ENCODE measurements around the gene MTMR12. TPM values are rescaled to one million over a fixed set of nuclear protein-coding genes. Genes with fewer than 3 reads are reported as not detected.

The MTMR12 gene
- total and polyA plus RNA-seq, 2 donors: 11.7 to 12.9 TPM

DNA sequence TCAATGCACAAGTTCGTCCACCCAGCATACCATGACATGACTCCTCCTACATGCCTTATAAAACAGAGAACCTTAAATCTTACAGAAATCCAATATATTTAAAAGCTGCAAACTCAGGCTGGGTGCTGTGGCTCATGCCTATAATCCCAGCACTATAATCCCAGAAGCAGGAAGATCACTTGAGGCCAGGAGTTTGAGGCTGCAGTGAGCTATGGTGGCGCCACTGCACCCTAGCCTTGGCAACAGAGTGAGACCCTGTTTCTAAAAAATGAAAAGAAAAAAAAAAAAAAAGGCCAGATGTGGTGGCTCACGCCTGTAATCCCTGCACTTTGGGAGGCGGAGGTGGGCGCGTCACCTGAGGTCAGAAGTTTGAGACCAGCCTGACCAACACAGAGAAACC is 68.7 kb downstream of the MTMR12 start:
- Histone ChIP-seq H3K4me3 (ENCODE audit: low read length in 2 of 2) (no peak overlapping the region), H3K9me3 (ENCODE audit: control insufficient read depth in 2 of 2, insufficient read depth in 1 of 2, low read length in 1 of 2) (no peaks in the 10 kb centered on the region), H3K27me3 (ENCODE audit: control insufficient read depth in 2 of 2, insufficient read depth in 1 of 2, low read length in 1 of 2) (no peaks in the 10 kb centered on the region), H3K4me1 (ENCODE audit: control insufficient read depth in 2 of 2, insufficient read depth in 2 of 2, low read length in 2 of 2) (no peaks in the 10 kb centered on the region), H3K36me3 (ENCODE audit: control insufficient read depth in 2 of 2, insufficient read depth in 2 of 2, low read length in 1 of 2) (peaks cover 42 to 63% of the 10 kb centered on the region in 2 donors), H3K27ac (ENCODE audit: low read depth in 1 of 2, low read length in 1 of 2) (no peak overlapping the region)
- no peak for DNase-seq (ENCODE audit: low read depth in 6 of 9, low spot score in 9 of 9)
- 98% methylated on average over 6 of the region's 6 CpGs for WGBS

DNA sequence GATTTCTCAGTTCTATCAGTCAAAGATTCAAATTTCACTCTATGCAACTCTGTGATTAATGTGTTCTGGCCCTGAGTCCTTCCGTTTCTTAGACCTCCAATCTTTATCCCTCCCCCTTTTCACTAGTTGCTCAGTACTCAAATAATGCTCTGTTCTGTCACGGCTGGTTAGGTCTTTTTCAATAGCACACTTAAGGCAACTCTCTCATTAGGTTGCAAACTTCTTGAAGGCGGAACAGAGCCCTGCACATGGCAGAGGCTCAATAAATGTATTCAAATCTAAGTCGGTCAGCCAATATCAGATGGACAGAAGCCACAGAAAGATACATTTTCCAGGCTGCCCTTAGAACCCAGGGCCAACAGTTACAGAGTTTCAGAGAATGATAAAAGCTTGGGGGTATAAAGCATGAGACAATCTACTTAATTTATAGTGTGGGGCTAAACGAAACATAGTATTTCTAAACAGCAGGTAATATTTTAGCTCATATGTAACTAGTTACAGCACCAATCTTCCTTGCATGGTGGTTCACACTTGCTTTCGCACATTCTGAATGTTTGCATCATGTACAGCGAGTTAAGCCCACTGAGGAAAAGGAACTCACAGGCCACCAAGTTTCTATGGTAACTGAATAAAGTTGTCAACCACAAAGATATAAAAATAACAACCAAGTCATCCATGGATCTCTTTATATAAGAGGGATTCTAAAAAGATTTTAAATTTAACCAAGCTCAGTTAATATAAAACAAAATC is 71.5 kb downstream of the MTMR12 start:
- H3K36me3 ChIP-seq (ENCODE audit: control insufficient read depth in 2 of 2, insufficient read depth in 2 of 2, low read length in 1 of 2): peaks cover 39 to 55% of the 10 kb centered on the region in 2 donors

DNA sequence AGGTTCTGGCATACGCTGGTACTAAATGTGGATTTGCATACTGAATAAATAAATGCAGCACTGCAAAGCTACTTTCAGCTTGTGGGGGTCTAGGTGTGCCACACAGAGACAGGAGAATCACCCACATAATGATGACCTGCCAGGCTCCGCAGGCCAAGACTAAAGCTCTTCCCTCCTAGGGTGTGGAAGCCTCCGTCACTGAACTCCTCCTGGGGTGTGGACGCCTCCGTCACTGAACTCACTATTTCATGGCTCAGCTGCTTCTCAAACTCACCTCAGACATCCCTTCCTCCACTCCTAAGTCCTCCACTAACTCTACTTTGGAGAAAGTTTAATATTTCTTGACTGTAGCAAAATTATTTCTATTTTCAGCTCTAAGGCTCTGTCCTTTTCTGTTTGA is 73.4 kb downstream of the MTMR12 start:
- no peak overlapping the region for H3K4me3 ChIP-seq (ENCODE audit: low read length in 2 of 2)
- no peak for DNase-seq (ENCODE audit: low read depth in 6 of 9, low spot score in 9 of 9)
- no peaks in the 10 kb centered on the region for H3K9me3 ChIP-seq (ENCODE audit: control insufficient read depth in 2 of 2, insufficient read depth in 1 of 2, low read length in 1 of 2)
- H3K27me3 ChIP-seq (ENCODE audit: control insufficient read depth in 2 of 2, insufficient read depth in 1 of 2, low read length in 1 of 2): no peaks in the 10 kb centered on the region
- H3K36me3 ChIP-seq (ENCODE audit: control insufficient read depth in 2 of 2, insufficient read depth in 2 of 2, low read length in 1 of 2): peaks cover 39 to 64% of the 10 kb centered on the region in 2 donors
- no peak overlapping the region for H3K27ac ChIP-seq (ENCODE audit: low read depth in 1 of 2, low read length in 1 of 2)
- over 99% methylated on average over 5 of the region's 5 CpGs for WGBS
- no peaks in the 10 kb centered on the region for H3K4me1 ChIP-seq (ENCODE audit: control insufficient read depth in 2 of 2, insufficient read depth in 2 of 2, low read length in 2 of 2)

More for the DNA sequence above, 71.5 kb downstream of the MTMR12 start:
- H3K4me3 ChIP-seq (ENCODE audit: low read length in 2 of 2): no peak overlapping the region
- H3K4me1 ChIP-seq (ENCODE audit: control insufficient read depth in 2 of 2, insufficient read depth in 2 of 2, low read length in 2 of 2): no peaks in the 10 kb centered on the region
- H3K27ac ChIP-seq (ENCODE audit: low read depth in 1 of 2, low read length in 1 of 2): peak overlapping the region in 1 of 2 donors; percentile 9
- WGBS: 94% methylated on average over 7 of the region's 7 CpGs
- no peaks in the 10 kb centered on the region for H3K9me3 ChIP-seq (ENCODE audit: control insufficient read depth in 2 of 2, insufficient read depth in 1 of 2, low read length in 1 of 2)
- H3K27me3 ChIP-seq (ENCODE audit: control insufficient read depth in 2 of 2, insufficient read depth in 1 of 2, low read length in 1 of 2): no peaks in the 10 kb centered on the region
- DNase-seq (ENCODE audit: low read depth in 6 of 9, low spot score in 9 of 9): no peak

DNA sequence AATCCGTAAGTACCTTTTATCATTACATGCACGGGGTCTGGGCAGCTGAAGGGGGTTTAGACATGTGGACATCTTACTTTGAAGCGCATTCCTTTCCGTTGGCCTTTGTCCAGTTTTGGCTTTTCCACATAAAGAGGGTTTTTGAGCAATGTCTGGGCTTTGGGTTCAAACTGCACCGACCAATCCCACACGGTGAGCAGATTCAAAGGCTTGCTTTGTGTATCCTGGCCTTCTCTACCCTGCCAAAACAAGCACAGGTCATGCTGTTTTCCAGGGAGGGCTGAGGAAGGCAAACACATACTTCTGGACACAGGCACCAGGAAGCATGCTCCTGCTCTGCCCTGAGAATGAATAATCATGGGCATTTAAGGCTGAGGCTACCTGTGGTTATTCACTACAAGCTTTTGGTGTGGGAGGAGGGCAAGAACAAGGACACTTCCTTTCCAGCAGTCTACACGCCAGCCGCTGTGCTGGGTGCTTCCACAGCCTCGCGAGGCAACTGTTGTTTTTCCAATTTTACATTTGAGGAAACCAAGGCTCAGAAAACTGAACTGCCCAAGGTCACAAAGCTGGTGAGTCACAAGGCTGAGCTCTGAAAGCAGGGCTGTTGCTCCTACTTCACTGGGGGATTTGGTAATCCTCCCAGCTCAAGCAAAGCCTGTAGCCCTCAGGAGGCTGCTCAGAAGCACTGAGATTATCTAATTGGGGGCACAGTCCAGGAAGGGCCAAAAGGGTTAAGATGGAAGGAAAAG is 78.9 kb downstream of the MTMR12 start:
- H3K27ac ChIP-seq (ENCODE audit: low read depth in 1 of 2, low read length in 1 of 2): no peak overlapping the region
- H3K4me1 ChIP-seq (ENCODE audit: control insufficient read depth in 2 of 2, insufficient read depth in 2 of 2, low read length in 2 of 2): peaks cover 0 to 13% of the 10 kb centered on the region in 2 donors
- no peaks in the 10 kb centered on the region for H3K27me3 ChIP-seq (ENCODE audit: control insufficient read depth in 2 of 2, insufficient read depth in 1 of 2, low read length in 1 of 2)
- WGBS: 97% methylated on average over 10 of the region's 10 CpGs
- no peak overlapping the region for H3K4me3 ChIP-seq (ENCODE audit: low read length in 2 of 2)
- peaks cover 48 to 69% of the 10 kb centered on the region in 2 donors for H3K36me3 ChIP-seq (ENCODE audit: control insufficient read depth in 2 of 2, insufficient read depth in 2 of 2, low read length in 1 of 2)
- H3K9me3 ChIP-seq (ENCODE audit: control insufficient read depth in 2 of 2, insufficient read depth in 1 of 2, low read length in 1 of 2): no peaks in the 10 kb centered on the region
- DNase-seq (ENCODE audit: low read depth in 6 of 9, low spot score in 9 of 9): no peak

DNA sequence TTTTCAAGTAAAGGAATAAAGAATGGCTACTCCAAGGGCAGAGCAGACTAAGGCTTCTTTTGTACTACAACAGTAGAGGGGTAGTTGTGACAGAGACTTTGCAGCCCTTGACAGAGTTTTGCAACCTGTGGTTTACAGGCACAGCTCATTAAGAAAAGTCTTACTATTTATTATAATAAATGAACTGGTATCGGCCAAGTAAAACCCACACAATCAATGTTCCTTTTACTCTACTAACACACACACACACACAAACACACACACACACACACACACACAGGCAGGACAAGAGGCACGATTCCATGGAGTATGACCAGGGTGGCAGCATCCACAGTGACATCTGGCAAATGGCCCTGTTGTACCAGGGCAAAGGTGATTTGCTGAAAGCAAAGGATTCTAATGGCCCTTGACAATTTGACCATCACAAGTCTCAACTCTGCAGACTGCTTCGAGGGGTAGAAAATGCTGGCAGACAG is 79.5 kb downstream of the MTMR12 start:
- 96% methylated on average over 3 of the region's 3 CpGs for WGBS
- DNase-seq (ENCODE audit: low read depth in 6 of 9, low spot score in 9 of 9): no peak
- Histone ChIP-seq H3K4me1 (ENCODE audit: control insufficient read depth in 2 of 2, insufficient read depth in 2 of 2, low read length in 2 of 2) (peaks cover 0 to 13% of the 10 kb centered on the region in 2 donors), H3K27ac (ENCODE audit: low read depth in 1 of 2, low read length in 1 of 2) (no peak overlapping the region), H3K27me3 (ENCODE audit: control insufficient read depth in 2 of 2, insufficient read depth in 1 of 2, low read length in 1 of 2) (no peaks in the 10 kb centered on the region), H3K9me3 (ENCODE audit: control insufficient read depth in 2 of 2, insufficient read depth in 1 of 2, low read length in 1 of 2) (no peaks in the 10 kb centered on the region), H3K4me3 (ENCODE audit: low read length in 2 of 2) (no peak overlapping the region), H3K36me3 (ENCODE audit: control insufficient read depth in 2 of 2, insufficient read depth in 2 of 2, low read length in 1 of 2) (peaks cover 48 to 67% of the 10 kb centered on the region in 2 donors)

DNA sequence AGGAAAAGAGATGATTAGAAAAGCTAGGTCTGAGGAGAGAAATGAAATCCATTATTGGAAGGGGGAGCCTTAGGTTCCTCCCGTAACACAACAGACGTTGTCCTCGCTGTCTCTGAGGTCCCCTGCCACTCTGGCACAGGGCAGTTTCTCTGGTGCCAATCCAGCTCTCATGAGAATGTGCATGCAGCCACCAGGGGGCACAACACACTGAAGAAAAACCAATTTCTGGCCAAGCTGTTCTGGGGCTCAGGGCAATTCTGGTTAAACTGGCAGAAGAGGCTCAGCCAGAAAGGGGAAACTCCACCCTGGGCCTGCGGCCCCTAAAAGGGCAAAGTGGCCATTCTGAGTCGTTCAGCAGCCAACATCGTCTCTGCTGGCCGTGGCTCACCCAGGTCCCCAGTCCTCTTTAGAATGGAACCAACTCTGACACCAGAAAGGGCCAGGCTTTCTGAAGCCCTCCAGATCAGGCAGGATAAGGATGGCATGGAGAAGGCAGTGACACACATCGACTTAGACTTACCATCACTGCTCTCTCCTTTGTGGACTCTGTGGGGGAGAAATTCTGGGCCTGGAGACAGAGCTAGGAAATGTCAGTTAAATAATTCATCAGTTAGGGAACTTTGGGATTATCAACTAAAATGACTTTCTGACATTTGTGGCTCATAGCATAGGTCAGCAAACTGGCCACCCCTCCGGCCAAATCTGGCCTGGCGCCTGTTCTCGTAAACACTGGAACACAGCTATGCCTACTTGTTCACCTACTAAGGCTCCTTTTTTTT is 80.1 kb downstream of the MTMR12 start:
- no peaks in the 10 kb centered on the region for H3K9me3 ChIP-seq (ENCODE audit: control insufficient read depth in 2 of 2, insufficient read depth in 1 of 2, low read length in 1 of 2)
- no peak overlapping the region for H3K27ac ChIP-seq (ENCODE audit: low read depth in 1 of 2, low read length in 1 of 2)
- no peak overlapping the region for H3K4me3 ChIP-seq (ENCODE audit: low read length in 2 of 2)
- WGBS: 68% methylated on average over 11 of the region's 11 CpGs
- H3K4me1 ChIP-seq (ENCODE audit: control insufficient read depth in 2 of 2, insufficient read depth in 2 of 2, low read length in 2 of 2): peaks cover 0 to 13% of the 10 kb centered on the region in 2 donors
- DNase-seq (ENCODE audit: low read depth in 6 of 9, low spot score in 9 of 9): peak; percentile 36 to 82 (median 61)
- peaks cover 49 to 66% of the 10 kb centered on the region in 2 donors for H3K36me3 ChIP-seq (ENCODE audit: control insufficient read depth in 2 of 2, insufficient read depth in 2 of 2, low read length in 1 of 2)
- H3K27me3 ChIP-seq (ENCODE audit: control insufficient read depth in 2 of 2, insufficient read depth in 1 of 2, low read length in 1 of 2): no peaks in the 10 kb centered on the region

DNA sequence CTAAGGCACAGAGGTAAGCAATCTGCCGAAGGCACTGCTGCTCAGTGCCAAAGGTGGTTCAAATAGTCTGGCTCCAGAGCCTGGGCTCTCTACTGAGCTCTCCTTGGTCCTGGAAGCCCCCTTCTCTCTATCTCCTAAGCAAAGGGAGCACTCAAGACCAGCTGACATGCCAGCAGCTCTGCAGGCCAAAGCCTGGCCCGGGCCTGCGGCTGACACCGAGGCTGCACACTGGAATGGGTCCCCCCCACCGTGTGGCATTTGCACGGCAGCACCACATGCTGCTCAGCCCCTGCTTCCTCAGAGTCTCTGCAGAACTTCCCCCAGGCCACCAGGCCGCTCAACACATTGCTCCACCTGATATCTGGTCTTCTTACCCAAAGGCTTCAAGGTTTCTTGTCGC is 80.8 kb downstream of the MTMR12 start:
- peaks cover 0 to 13% of the 10 kb centered on the region in 2 donors for H3K4me1 ChIP-seq (ENCODE audit: control insufficient read depth in 2 of 2, insufficient read depth in 2 of 2, low read length in 2 of 2)
- H3K36me3 ChIP-seq (ENCODE audit: control insufficient read depth in 2 of 2, insufficient read depth in 2 of 2, low read length in 1 of 2): peaks cover 46 to 63% of the 10 kb centered on the region in 2 donors
- H3K27me3 ChIP-seq (ENCODE audit: control insufficient read depth in 2 of 2, insufficient read depth in 1 of 2, low read length in 1 of 2): no peaks in the 10 kb centered on the region
- H3K9me3 ChIP-seq (ENCODE audit: control insufficient read depth in 2 of 2, insufficient read depth in 1 of 2, low read length in 1 of 2): no peaks in the 10 kb centered on the region
- H3K4me3 ChIP-seq (ENCODE audit: low read length in 2 of 2): no peak overlapping the region
- DNase-seq (ENCODE audit: low read depth in 6 of 9, low spot score in 9 of 9): peak in 1 of 9 donors; percentile 10
- H3K27ac ChIP-seq (ENCODE audit: low read depth in 1 of 2, low read length in 1 of 2): no peak overlapping the region
- 65% methylated on average over 8 of the region's 8 CpGs for WGBS

DNA sequence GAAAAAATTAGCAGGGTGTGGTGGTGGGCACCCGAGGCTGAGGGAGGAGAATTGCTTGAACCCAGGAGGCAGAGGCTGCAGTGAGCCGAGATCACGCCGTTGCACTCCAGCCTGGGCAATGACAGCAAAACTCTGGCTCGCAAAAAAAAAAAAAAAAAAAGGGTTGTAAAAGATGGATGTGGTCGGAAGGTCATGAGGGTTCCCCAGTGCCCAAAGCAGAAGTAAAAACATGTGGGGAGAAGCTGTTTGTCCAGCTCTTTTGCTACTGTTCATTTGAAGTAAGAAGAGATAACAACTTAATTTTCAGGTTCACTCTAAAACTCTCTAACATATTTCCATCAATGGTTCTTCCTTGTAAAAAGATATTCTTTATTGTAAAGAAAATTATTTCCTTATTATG is 81.5 kb downstream of the MTMR12 start:
- WGBS: 62% methylated on average over 6 of the region's 6 CpGs
- Histone ChIP-seq H3K4me1 (ENCODE audit: control insufficient read depth in 2 of 2, insufficient read depth in 2 of 2, low read length in 2 of 2) (peaks cover 0 to 13% of the 10 kb centered on the region in 2 donors), H3K9me3 (ENCODE audit: control insufficient read depth in 2 of 2, insufficient read depth in 1 of 2, low read length in 1 of 2) (no peaks in the 10 kb centered on the region), H3K36me3 (ENCODE audit: control insufficient read depth in 2 of 2, insufficient read depth in 2 of 2, low read length in 1 of 2) (peaks cover 44 to 62% of the 10 kb centered on the region in 2 donors), H3K27me3 (ENCODE audit: control insufficient read depth in 2 of 2, insufficient read depth in 1 of 2, low read length in 1 of 2) (no peaks in the 10 kb centered on the region), H3K27ac (ENCODE audit: low read depth in 1 of 2, low read length in 1 of 2) (no peak overlapping the region), H3K4me3 (ENCODE audit: low read length in 2 of 2) (no peak overlapping the region)
- no peak for DNase-seq (ENCODE audit: low read depth in 6 of 9, low spot score in 9 of 9)

Measured in thymus (tissue), 11 donors.